HEK293T (cell line): Measurements from ENCODE around the gene AVPR2.
A peak's percentile ranks its signal among the peaks of the same experiment; 100 is the strongest.

Experiments used
- CTCF ChIA-PET: fragments of 350-600 bp; formaldehyde crosslinking; extraction: SDS; loops from one replicate; lab custom pipeline; 2021; ENCODE audit warnings: antibody characterized with exemption, inconsistent platforms; lab: Yijun Ruan, JAX
- POLR2A ChIA-PET: fragments of 350-600 bp; formaldehyde crosslinking; extraction: SDS; loops from one replicate; lab custom pipeline; 2020; ENCODE audit warnings: antibody characterized with exemption, inconsistent platforms; lab: Yijun Ruan, JAX
- DNase-seq: peaks from one replicate; pipeline ENCODE4 v3.0.0; 2012; ENCODE audit warnings: mixed read lengths; ENCODE audit errors: extremely low spot score
- ARNT ChIP-seq: fragments of 450-650 bp; IDR thresholded peaks from 2 replicates; pipeline ENCODE4 v1.6.1; 2017; ENCODE audit warnings: mild to moderate bottlenecking
- BHLHE40 ChIP-seq: fragments of 450-650 bp; IDR thresholded peaks from 2 replicates; pipeline ENCODE4 v1.6.1; 2016; ENCODE audit warnings: mild to moderate bottlenecking, moderate library complexity, borderline replicate concordance
- CTBP1 ChIP-seq: fragments of 450-650 bp; IDR thresholded peaks from 2 replicates; pipeline ENCODE4 v1.6.1; 2016; ENCODE audit warnings: borderline replicate concordance
- ELF4 ChIP-seq: fragments of 450-650 bp; IDR thresholded peaks from 2 replicates; pipeline ENCODE4 v1.6.1; 2017; ENCODE audit warnings: antibody characterized with exemption
- FOXA1 ChIP-seq: fragments of 450-650 bp; IDR thresholded peaks from 2 replicates; pipeline ENCODE4 v1.6.1; 2016; ENCODE audit warnings: mild to moderate bottlenecking
- FOXK2 ChIP-seq: fragments of 450-650 bp; IDR thresholded peaks from 2 replicates; pipeline ENCODE4 v1.6.1; 2016; ENCODE audit warnings: mild to moderate bottlenecking
- FOXM1 ChIP-seq: fragments of 450-650 bp; IDR thresholded peaks from 2 replicates; pipeline ENCODE4 v1.6.1; 2017; ENCODE audit warnings: mild to moderate bottlenecking, borderline replicate concordance
- HDGF ChIP-seq: fragments of 450-650 bp; IDR thresholded peaks from 2 replicates; pipeline ENCODE4 v1.6.1; 2017; ENCODE audit warnings: antibody characterized with exemption, borderline replicate concordance
- L3MBTL2 ChIP-seq: fragments of 450-650 bp; conservative IDR thresholded peaks from 2 replicates; pipeline ENCODE4 v1.6.1; 2016; ENCODE audit warnings: mild to moderate bottlenecking
- LEF1 ChIP-seq: fragments of 450-650 bp; IDR thresholded peaks from 2 replicates; pipeline ENCODE4 v1.6.1; 2017; ENCODE audit warnings: mild to moderate bottlenecking, borderline replicate concordance
- NFRKB ChIP-seq: fragments of 450-650 bp; IDR thresholded peaks from 2 replicates; pipeline ENCODE4 v1.6.1; 2016; ENCODE audit warnings: mild to moderate bottlenecking, moderate library complexity
- SP1 ChIP-seq: fragments of 450-650 bp; IDR thresholded peaks from 2 replicates; pipeline ENCODE4 v1.6.1; 2017
- SUZ12 ChIP-seq: fragments of 450-650 bp; IDR thresholded peaks from 2 replicates; pipeline ENCODE4 v1.6.1; 2016; ENCODE audit warnings: mild to moderate bottlenecking
- TARDBP ChIP-seq: fragments of 450-650 bp; IDR thresholded peaks from 2 replicates; pipeline ENCODE4 v1.6.1; 2016
- ZNF384 ChIP-seq: fragments of 450-650 bp; IDR thresholded peaks from 2 replicates; pipeline ENCODE4 v1.6.1; 2016
- TF ChIP-seq, protein P1 (sequence below): fragments of 450-650 bp; IDR thresholded peaks from 2 replicates; pipeline ENCODE4 v1.6.1; 2016

Gene AVPR2

DNA sequence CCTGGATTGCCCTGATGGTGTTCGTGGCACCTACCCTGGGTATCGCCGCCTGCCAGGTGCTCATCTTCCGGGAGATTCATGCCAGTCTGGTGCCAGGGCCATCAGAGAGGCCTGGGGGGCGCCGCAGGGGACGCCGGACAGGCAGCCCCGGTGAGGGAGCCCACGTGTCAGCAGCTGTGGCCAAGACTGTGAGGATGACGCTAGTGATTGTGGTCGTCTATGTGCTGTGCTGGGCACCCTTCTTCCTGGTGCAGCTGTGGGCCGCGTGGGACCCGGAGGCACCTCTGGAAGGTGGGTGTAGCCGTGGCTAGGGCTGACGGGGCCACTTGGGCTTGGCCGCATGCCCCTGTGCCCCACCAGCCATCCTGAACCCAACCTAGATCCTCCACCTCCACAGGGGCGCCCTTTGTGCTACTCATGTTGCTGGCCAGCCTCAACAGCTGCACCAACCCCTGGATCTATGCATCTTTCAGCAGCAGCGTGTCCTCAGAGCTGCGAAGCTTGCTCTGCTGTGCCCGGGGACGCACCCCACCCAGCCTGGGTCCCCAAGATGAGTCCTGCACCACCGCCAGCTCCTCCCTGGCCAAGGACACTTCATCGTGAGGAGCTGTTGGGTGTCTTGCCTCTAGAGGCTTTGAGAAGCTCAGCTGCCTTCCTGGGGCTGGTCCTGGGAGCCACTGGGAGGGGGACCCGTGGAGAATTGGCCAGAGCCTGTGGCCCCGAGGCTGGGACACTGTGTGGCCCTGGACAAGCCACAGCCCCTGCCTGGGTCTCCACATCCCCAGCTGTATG, 1.8 kb downstream of the AVPR2 start:
- TF ChIP-seq ZNF384: no peak
- DNase-seq: no peak
- CTCF ChIA-PET: interaction anchor here (1.0 kb wide), 1 partner anchor 21 kb away, joined by 3 read pairs; no protein-coding TSS in a partner anchor
- POLR2A ChIA-PET: interaction anchor here (1.2 kb wide), 1 partner anchor 112 kb away, joined by 4 read pairs; the partner anchor contains the start of genes IDH3G and SSR4

GRCh38 chrX:153907456-153907855, 3.0 kb downstream of the AVPR2 start:
- ChIA-PET POLR2A (interaction anchor here (0.9 to 1.4 kb wide), 3 partner anchors 17 to 113 kb away, joined by 3 to 4 read pairs (median 4); partner anchors contain the start of genes IDH3G and SSR4), CTCF (interaction anchor here (0.7 to 1.0 kb wide), 2 partner anchors 20 to 29 kb away, joined by 3 read pairs; no protein-coding TSS in a partner anchor)
- DNase-seq: no peak
- TF ChIP-seq SUZ12 (no peak), ZNF384 (no peak), SP1 (no peak), NFRKB (no peak), FOXK2 (no peak), FOXM1 (no peak), FOXA1 (no peak), TARDBP (no peak)

- TF ChIP-seq LEF1: no peak
- TF ChIP-seq, protein P1, sequence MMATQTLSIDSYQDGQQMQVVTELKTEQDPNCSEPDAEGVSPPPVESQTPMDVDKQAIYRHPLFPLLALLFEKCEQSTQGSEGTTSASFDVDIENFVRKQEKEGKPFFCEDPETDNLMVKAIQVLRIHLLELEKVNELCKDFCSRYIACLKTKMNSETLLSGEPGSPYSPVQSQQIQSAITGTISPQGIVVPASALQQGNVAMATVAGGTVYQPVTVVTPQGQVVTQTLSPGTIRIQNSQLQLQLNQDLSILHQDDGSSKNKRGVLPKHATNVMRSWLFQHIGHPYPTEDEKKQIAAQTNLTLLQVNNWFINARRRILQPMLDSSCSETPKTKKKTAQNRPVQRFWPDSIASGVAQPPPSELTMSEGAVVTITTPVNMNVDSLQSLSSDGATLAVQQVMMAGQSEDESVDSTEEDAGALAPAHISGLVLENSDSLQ: no peak
- TF ChIP-seq SP1: no peak
- no peak for TF ChIP-seq FOXM1
- no peak for TF ChIP-seq FOXK2
- TF ChIP-seq L3MBTL2: no peak
- no peak for TF ChIP-seq ARNT
- TF ChIP-seq NFRKB: no peak
- no peak for TF ChIP-seq TARDBP
- TF ChIP-seq HDGF: no peak
- TF ChIP-seq CTBP1: no peak
- TF ChIP-seq BHLHE40: no peak
- no peak for TF ChIP-seq SUZ12
- TF ChIP-seq FOXA1: no peak
- no peak for TF ChIP-seq ELF4
- TF ChIP-seq ZNF384: no peak
- no peak for DNase-seq
- ChIA-PET POLR2A (interaction anchor here (1.2 to 1.4 kb wide), 2 partner anchors 15 to 19 kb away, joined by 3 to 4 read pairs; no protein-coding TSS in a partner anchor), CTCF (interaction anchor here (0.6 to 5.9 kb wide), 3 partner anchors 14 to 164 kb away, joined by 3 to 42 read pairs (median 3); no protein-coding TSS in a partner anchor)
Observed at GRCh38 chrX:153908219-153908860, 3.9 kb downstream of the AVPR2 start.

DNA sequence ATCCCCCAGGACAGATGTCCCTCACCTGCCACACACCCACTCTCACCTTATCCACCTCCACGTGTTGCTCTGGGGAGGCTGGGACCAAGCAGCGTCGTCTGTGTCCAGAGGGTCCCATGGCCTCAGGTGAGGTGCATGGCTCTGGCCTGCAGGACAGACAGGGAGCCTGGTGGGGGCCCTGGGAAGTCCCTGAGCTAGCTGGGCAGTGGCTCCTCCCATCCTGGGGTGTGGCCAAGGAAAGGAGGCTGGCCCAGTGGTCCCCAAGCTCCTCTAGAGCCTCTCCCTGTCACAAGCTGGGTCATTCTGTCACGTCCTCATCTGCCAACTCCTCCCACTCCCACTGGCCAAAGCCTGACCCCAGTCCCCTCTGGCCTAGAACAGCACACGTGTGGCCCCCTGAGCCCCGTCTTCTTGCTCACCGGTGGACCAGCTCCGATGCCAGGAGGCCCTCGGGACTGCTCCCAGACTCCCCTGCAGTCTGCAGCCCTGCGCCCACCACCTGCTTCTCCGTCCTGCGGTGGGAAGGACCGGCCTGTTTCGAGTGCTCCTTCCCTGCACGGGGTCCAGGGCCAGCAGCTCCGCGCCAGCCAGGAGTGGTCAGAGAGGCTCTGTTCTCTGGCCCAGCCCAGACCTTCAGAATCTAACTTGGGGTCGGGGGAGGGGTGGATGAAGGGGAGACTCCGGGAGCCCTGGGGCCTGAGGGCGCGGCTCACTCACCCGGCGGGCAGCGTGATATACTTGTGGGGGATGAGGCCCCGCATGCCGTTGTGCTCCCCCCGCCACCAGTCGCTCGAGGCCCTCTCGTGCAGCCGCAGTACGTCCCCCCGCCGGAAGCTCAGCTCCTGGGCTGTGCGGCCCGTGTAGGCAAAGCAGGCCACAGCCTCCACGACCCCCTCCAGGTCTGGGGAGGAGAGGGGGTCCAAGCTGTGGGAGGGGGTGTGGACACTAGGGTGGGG, 4.8 kb downstream of the AVPR2 start:
- TF ChIP-seq HDGF (no peak), FOXK2 (no peak), LEF1 (no peak)
- POLR2A ChIA-PET: interaction anchor here (1.2 to 1.5 kb wide), 2 partner anchors 14 kb away, joined by 3 to 4 read pairs; no protein-coding TSS in a partner anchor
- CTCF ChIA-PET: interaction anchor here (0.6 to 5.9 kb wide), 2 partner anchors 13 to 165 kb away, joined by 3 to 42 read pairs; no protein-coding TSS in a partner anchor
- peak; percentile 44 for DNase-seq

- DNase-seq: no peak
- POLR2A ChIA-PET: interaction anchor here (1.5 to 3.8 kb wide), 2 partner anchors 13 to 17 kb away, joined by 4 to 28 read pairs; partner anchors contain the start of gene ARHGAP4
- TF ChIP-seq, protein P1: no peak
- no peak for TF ChIP-seq BHLHE40
- no peak for TF ChIP-seq L3MBTL2
- no peak for TF ChIP-seq LEF1
- TF ChIP-seq ZNF384: no peak
- no peak for TF ChIP-seq ARNT
- TF ChIP-seq SP1: no peak
- CTCF ChIA-PET: interaction anchor here (1.6 to 5.9 kb wide), 2 partner anchors 12 to 18 kb away, joined by 7 to 42 read pairs; no protein-coding TSS in a partner anchor
Observed at GRCh38 chrX:153909980-153910360, 5.5 kb downstream of the AVPR2 start.

DNA sequence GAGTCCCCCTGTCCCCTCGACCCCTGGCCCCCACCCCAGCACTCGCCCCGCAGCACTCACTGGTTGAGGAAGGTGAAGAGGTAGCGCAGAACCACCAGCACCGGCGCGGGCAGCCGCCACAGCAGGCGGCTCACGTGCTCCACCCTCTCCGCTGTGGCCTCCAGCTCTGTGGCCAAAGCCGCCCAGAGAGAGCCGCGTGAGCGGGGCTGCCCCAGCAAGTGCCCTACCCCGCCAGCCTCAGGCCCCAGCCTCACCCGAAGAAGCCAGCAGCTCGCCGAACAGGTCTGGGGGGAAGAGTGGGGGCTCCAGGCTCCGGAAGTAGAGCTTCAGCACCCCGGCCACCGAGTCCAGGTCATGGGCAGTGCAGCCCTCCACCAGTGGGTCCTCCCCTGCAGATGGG, 6.0 kb downstream of the AVPR2 start:
- ChIA-PET CTCF (interaction anchor here (0.8 to 5.9 kb wide), 4 partner anchors 12 to 36 kb away, joined by 5 to 42 read pairs (median 6); no protein-coding TSS in a partner anchor), POLR2A (interaction anchor here (1.5 to 3.8 kb wide), 2 partner anchors 13 to 16 kb away, joined by 4 to 28 read pairs; partner anchors contain the start of gene ARHGAP4)
- no peak for DNase-seq
- TF ChIP-seq LEF1 (no peak), NFRKB (no peak), BHLHE40 (no peak), SUZ12 (no peak), CTBP1 (no peak), ZNF384 (no peak), HDGF (no peak), SP1 (no peak), TARDBP (no peak), ARNT (no peak), FOXK2 (no peak), FOXM1 (no peak), L3MBTL2 (no peak)
- TF ChIP-seq, protein P1: no peak
